SK-N-MC (cell line): ENCODE data around the gene ATP5ME.
A peak's percentile ranks its signal among the peaks of the same experiment; 100 is the strongest.
"Not testable (repeated sequence)": the region's sequence is repeated elsewhere in the genome, so short reads cannot be mapped to it uniquely, and the experiment has no call there.

Experiments used
- DNase-seq: peaks from one replicate; pipeline ENCODE4 v3.0.0-alpha.2; 2011; ENCODE audit warnings: low read depth, low spot score
- H3K27ac ChIP-seq: fragments of 200-600 bp; sonication (generic); 2 replicates; pipeline ENCODE4 v1.5.1; 2016; ENCODE audit warnings: mixed run types
- H3K36me3 ChIP-seq: fragments of 200-600 bp; sonication (generic); 2 replicates; pipeline ENCODE4 v1.6.1; 2017; ENCODE audit warnings: antibody characterized with exemption, low read length, mixed read lengths; ENCODE audit not compliant: insufficient read depth
- H3K4me3 ChIP-seq: fragments of 200-600 bp; sonication (generic); 2 replicates; pipeline ENCODE4 v1.5.1; 2016
- H3K9ac ChIP-seq: fragments of 200-600 bp; sonication (generic); 2 replicates; pipeline ENCODE4 v1.8.0; 2017; ENCODE audit warnings: mixed run types, mixed read lengths; ENCODE audit not compliant: insufficient read length
- H3K9me3 ChIP-seq: fragments of 200-600 bp; sonication (generic); 2 replicates; pipeline ENCODE4 v1.6.1; 2017; ENCODE audit warnings: low read depth, mild to moderate bottlenecking, antibody characterized with exemption, low read length, moderate library complexity, mixed read lengths
- EZH2 ChIP-seq: fragments of 200-600 bp; sonication (generic); IDR thresholded peaks from one replicate; pipeline ENCODE4 v1.6.1; 2017; ENCODE audit warnings: antibody characterized with exemption
- FOXP2 ChIP-seq: optimal IDR thresholded peaks from 2 replicates; pipeline ENCODE3; 2011; ENCODE audit warnings: mild to moderate bottlenecking, moderate library complexity; ENCODE audit not compliant: insufficient read depth; ENCODE audit errors: extremely low read length, control extremely low read depth
- POLR2AphosphoS5 ChIP-seq: IDR thresholded peaks from 2 replicates; pipeline ENCODE4 v1.6.1; 2012; ENCODE audit warnings: mild to moderate bottlenecking, low read depth, low read length, borderline replicate concordance

Gene ATP5ME

DNA sequence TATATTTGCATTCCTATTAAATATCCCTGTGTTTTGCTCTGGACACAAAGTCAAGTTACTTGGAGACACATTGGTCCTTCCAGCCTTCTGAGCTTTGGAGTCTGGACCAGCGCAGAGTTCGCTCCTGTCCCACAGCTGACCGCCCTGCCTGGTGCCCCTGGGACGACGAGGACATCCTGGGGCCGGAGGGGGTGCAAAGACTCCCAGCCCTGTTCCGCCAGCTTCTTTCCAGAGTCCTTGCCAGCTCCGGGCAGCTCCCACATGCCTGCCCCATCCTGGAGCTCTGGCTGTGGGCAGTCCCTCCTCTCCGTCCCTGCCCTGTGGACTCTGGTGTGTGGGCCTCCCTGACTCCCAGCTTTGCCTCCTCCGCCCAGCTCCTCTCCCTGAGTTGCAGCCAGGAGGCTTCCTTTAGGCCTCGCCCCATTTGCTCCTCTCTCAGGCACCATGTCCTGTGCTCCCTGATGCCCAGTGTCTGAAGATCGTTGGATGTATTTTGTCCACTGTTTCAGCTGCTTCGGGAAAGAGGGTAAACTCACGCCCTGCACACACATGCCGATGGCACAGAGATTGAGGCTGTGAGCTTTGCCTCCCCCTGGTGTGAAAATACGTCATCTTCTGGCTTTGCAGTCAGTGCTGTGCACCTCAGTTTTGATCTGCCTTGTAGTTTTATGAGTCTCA lies 26.6 kb upstream of the ATP5ME start:
- H3K9ac ChIP-seq = no peak overlapping the region
- H3K9me3 ChIP-seq = no peaks in the 10 kb centered on the region
- H3K4me3 ChIP-seq = no peak overlapping the region
- TF ChIP-seq FOXP2 (no peak), EZH2 (no peak), POLR2AphosphoS5 (no peak)
- H3K36me3 ChIP-seq = no peaks in the 10 kb centered on the region
- no peak for DNase-seq
- H3K27ac ChIP-seq = no peak overlapping the region

GRCh38 chr4:699816-700580 lies 25.9 kb upstream of the ATP5ME start:
- TF ChIP-seq FOXP2 (no peak), POLR2AphosphoS5 (no peak), EZH2 (no peak)
- peak overlapping the region; percentile 53 for H3K4me3 ChIP-seq
- H3K36me3 ChIP-seq = no peaks in the 10 kb centered on the region
- H3K9me3 ChIP-seq = no peaks in the 10 kb centered on the region
- peak overlapping the region; percentile 20 for H3K9ac ChIP-seq
- 0 out of 2 replicates have a peak overlapping the region, but pooled peaks have one; percentile 46 for H3K27ac ChIP-seq
- DNase-seq = no peak

DNA sequence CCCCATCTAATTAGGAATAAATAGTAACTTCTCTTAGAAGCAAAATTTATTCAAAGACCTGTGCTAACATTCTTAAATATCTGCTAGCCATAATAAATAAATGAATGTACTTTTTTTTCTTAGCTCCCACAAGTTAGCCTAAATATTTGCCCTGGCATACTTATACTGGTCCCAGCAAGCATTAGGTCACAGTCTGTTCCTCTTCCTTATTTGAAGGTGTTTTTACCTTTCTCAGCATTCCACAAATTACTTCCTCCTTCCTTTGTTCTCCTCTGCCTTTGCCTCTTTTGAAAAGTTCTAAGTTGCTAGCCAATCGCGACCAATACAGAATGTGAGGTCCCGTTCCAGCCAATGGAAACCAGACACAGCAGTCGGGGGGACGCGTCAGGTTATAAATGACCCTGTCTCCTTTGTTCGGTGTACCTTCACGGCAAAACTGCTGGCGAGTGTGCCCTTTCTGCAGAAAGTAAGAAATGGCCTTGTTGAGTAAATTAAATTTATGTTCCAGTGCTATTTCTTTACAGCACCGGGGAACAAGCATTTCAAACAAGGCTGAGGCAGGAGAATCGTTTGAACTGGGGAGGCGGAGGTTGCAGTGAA lies 20.4 kb upstream of the ATP5ME start:
- DNase-seq, H3K9me3 ChIP-seq, H3K9ac ChIP-seq, H3K36me3 ChIP-seq, H3K4me3 ChIP-seq, H3K27ac ChIP-seq: not testable (repeated sequence)

DNA sequence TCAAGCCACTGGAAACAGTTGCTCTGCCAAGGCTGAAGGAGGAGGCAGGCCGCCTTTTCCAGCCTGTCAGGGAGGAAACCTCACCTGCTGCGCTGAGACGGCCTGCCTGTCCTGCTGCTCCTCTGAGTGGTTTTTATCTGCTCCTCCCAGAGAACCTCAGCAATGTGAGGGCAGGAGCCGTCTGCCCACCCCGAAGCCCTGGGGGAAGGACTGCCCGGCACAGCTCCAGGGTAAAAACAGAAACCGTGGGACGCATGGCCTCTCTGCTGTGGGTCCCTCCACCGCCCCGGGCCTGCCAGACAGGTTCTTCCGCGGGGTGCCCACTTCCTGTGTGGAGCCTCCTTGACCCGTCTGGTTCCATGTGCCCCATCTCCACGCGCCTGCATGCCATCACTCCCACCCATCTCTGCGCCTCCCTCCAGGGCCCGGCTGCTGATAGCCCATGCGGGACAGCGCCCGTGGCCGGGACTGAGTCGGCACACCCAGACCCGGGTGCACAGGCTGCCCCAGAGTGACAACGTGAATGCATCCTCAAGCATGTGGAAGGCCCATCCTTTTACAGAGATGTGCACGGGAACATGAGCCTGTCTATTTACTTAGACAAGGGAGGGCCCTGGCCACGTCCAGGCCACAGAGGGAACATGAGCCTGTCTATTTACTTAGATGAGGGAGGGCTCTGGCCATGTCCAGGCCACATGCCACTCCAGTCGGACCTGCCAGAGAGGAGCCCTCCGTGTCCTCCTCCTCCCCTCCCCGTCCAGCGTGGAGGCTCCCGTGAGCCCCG lies 18.9 kb upstream of the ATP5ME start:
- no peak overlapping the region for H3K9ac ChIP-seq

GRCh38 chr4:689723-690122 lies 15.6 kb upstream of the ATP5ME start:
- H3K36me3 ChIP-seq = no peaks in the 10 kb centered on the region
- no peak overlapping the region for H3K9ac ChIP-seq
- H3K4me3 ChIP-seq = no peak overlapping the region
- TF ChIP-seq POLR2AphosphoS5 = no peak
- no peak for TF ChIP-seq FOXP2
- no peak for TF ChIP-seq EZH2
- no peak for DNase-seq
- H3K27ac ChIP-seq = no peak overlapping the region
- H3K9me3 ChIP-seq = no peaks in the 10 kb centered on the region

More for the DNA sequence above, 18.9 kb upstream of the ATP5ME start:
- no peak for TF ChIP-seq POLR2AphosphoS5
- TF ChIP-seq EZH2 = no peak
- Histone ChIP-seq H3K9me3 (no peaks in the 10 kb centered on the region), H3K4me3 (no peak overlapping the region), H3K36me3 (no peaks in the 10 kb centered on the region), H3K27ac (no peak overlapping the region)
- DNase-seq = no peak

GRCh38 chr4:688854-689681 lies 15.0 kb upstream of the ATP5ME start, which contains the start of gene SLC49A3:
Gene SLC49A3, minus strand, starts transcription at chr4:689151. Its CDS starts 24 bp downstream, at chr4:689127.
- Histone ChIP-seq H3K36me3 (no peaks in the 10 kb centered on the region), H3K4me3 (no peak within 1 kb of the TSS), H3K9me3 (no peaks in the 10 kb centered on the region), H3K27ac (no peak within 1 kb of the TSS), H3K9ac (no peak within 1 kb of the TSS)
- DNase-seq = no peak
- TF ChIP-seq POLR2AphosphoS5 = no peak
- no peak for TF ChIP-seq FOXP2
- TF ChIP-seq EZH2 = no peak

GRCh38 chr4:687971-688853 lies 14.1 kb upstream of the ATP5ME start:
- no peaks in the 10 kb centered on the region for H3K36me3 ChIP-seq
- DNase-seq = no peak
- no peak for TF ChIP-seq FOXP2
- TF ChIP-seq EZH2 = no peak
- TF ChIP-seq POLR2AphosphoS5 = no peak
- no peak overlapping the region for H3K4me3 ChIP-seq
- no peak overlapping the region for H3K9ac ChIP-seq
- no peak overlapping the region for H3K27ac ChIP-seq
- no peaks in the 10 kb centered on the region for H3K9me3 ChIP-seq
